Measurements from ENCODE around the gene MARCKSL1.

- TF ChIP-seq POLR2AphosphoS5 (IDR thresholded peaks at IDR 0.05; ENCODE audit: borderline replicate concordance, low read depth, low read length): no peak
- TF ChIP-seq EZH2 (IDR thresholded peaks at IDR 0.05): no peak
These were observed 24.2 kb downstream of the MARCKSL1 start for GRCh38 chr1:32311709-32312393.

All from SK-N-MC (cell line).